ENCODE data around the gene OR2A5.
"Not testable (repeated sequence)": the region's sequence is repeated elsewhere in the genome, so short reads cannot be mapped to it uniquely, and the experiment has no call there.

OR2A5 gene

GRCh38 chr7:144048648-144049047 lies at the start of gene OR2A5:
Gene OR2A5 (plus strand): TSS chr7:144048948. CDS start chr7:144050402, 1,454 bp downstream.
- DNase-seq: no peak

- no peak for DNase-seq
Observed at GRCh38 chr7:144000020-144000419, 48.7 kb upstream of the OR2A5 start, which contains the start of gene OR6B1. Gene OR6B1 (plus strand): TSS chr7:144000320. CDS start chr7:144003997, 3,677 bp downstream.

- DNase-seq: no peak
Observed at GRCh38 chr7:144001543-144001942, 47.2 kb upstream of the OR2A5 start.

- DNase-seq: no peak
Observed at GRCh38 chr7:144004703-144005102, 44.0 kb upstream of the OR2A5 start.

- no peak for DNase-seq
Observed at GRCh38 chr7:144006029-144006691, 42.6 kb upstream of the OR2A5 start.

- no peak for DNase-seq
Observed at GRCh38 chr7:144006692-144007042, 42.1 kb upstream of the OR2A5 start.

- DNase-seq: no peak
Observed at GRCh38 chr7:144009361-144009760, 39.4 kb upstream of the OR2A5 start.

GRCh38 chr7:144010061-144010460 lies 38.7 kb upstream of the OR2A5 start:
- DNase-seq: not testable (repeated sequence)

GRCh38 chr7:144010821-144011220 lies 37.9 kb upstream of the OR2A5 start:
- not testable (repeated sequence) for DNase-seq

- DNase-seq: no peak
Observed at GRCh38 chr7:144011458-144012230, 37.1 kb upstream of the OR2A5 start.

GRCh38 chr7:144018065-144018464 lies 30.7 kb upstream of the OR2A5 start:
- no peak for DNase-seq

- DNase-seq: no peak
Observed at GRCh38 chr7:144019457-144019856, 29.3 kb upstream of the OR2A5 start.

- DNase-seq: no peak
Observed at GRCh38 chr7:144020340-144020739, 28.4 kb upstream of the OR2A5 start.

- no peak for DNase-seq
Observed at GRCh38 chr7:144022169-144022568, 26.6 kb upstream of the OR2A5 start.

GRCh38 chr7:144023171-144023827 lies 25.4 kb upstream of the OR2A5 start:
- no peak for DNase-seq

GRCh38 chr7:144024213-144024612 lies 24.5 kb upstream of the OR2A5 start:
- DNase-seq: no peak

GRCh38 chr7:144026203-144026883 lies 22.4 kb upstream of the OR2A5 start:
- DNase-seq: no peak

- DNase-seq: no peak
Observed at GRCh38 chr7:144027070-144027469, 21.7 kb upstream of the OR2A5 start.

GRCh38 chr7:144027974-144028373 lies 20.8 kb upstream of the OR2A5 start:
- no peak for DNase-seq

GRCh38 chr7:144028547-144028946 lies 20.2 kb upstream of the OR2A5 start:
- no peak for DNase-seq

- no peak for DNase-seq
Observed at GRCh38 chr7:144032516-144032915, 16.2 kb upstream of the OR2A5 start.

GRCh38 chr7:144032985-144033709 lies 15.6 kb upstream of the OR2A5 start:
- no peak for DNase-seq

GRCh38 chr7:144035385-144035784 lies 13.4 kb upstream of the OR2A5 start:
- DNase-seq: no peak
